GM12864 (cell line): ENCODE results near the gene DSTN.
A peak's percentile ranks its signal among the peaks of the same experiment; 100 is the strongest.

Source experiments
- DNase-seq: peaks from one replicate; pipeline ENCODE4 v3.0.0-alpha.2; 2011; ENCODE audit warnings: low read depth
- H3K4me3 ChIP-seq: 2 replicates; pipeline ENCODE4 v1.5.1; 2011; ENCODE audit warnings: mild to moderate bottlenecking, low read depth, low read length, control low read depth
- TF ChIP-seq, protein P1 (sequence below): IDR thresholded peaks from 2 replicates; pipeline ENCODE4 v1.5.1; 2011; ENCODE audit warnings: low read depth, mild to moderate bottlenecking, moderate library complexity, low read length, control low read depth, inconsistent platforms; ENCODE audit errors: missing control alignments

The DSTN gene

DNA sequence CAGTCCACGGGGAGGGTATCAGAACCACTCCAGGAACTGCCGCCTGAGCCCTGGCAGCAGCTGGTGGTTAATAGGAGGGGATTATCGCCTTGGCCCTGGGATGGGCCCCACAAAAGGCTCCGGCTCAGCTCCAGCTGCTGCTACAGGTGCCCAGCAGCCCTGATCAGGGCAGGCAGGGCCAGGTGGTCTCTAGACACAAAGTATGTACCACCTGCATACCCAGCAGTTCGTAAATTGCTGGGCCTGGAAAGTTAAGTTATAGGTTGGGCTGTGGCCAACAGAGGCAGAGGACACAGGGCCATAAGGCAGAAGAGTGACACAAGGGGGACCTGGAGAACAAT, 77.1 kb downstream of the DSTN start:
- no peak for DNase-seq
- no peak overlapping the region for H3K4me3 ChIP-seq
- TF ChIP-seq, protein P1, sequence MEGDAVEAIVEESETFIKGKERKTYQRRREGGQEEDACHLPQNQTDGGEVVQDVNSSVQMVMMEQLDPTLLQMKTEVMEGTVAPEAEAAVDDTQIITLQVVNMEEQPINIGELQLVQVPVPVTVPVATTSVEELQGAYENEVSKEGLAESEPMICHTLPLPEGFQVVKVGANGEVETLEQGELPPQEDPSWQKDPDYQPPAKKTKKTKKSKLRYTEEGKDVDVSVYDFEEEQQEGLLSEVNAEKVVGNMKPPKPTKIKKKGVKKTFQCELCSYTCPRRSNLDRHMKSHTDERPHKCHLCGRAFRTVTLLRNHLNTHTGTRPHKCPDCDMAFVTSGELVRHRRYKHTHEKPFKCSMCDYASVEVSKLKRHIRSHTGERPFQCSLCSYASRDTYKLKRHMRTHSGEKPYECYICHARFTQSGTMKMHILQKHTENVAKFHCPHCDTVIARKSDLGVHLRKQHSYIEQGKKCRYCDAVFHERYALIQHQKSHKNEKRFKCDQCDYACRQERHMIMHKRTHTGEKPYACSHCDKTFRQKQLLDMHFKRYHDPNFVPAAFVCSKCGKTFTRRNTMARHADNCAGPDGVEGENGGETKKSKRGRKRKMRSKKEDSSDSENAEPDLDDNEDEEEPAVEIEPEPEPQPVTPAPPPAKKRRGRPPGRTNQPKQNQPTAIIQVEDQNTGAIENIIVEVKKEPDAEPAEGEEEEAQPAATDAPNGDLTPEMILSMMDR, result no peak

DNA sequence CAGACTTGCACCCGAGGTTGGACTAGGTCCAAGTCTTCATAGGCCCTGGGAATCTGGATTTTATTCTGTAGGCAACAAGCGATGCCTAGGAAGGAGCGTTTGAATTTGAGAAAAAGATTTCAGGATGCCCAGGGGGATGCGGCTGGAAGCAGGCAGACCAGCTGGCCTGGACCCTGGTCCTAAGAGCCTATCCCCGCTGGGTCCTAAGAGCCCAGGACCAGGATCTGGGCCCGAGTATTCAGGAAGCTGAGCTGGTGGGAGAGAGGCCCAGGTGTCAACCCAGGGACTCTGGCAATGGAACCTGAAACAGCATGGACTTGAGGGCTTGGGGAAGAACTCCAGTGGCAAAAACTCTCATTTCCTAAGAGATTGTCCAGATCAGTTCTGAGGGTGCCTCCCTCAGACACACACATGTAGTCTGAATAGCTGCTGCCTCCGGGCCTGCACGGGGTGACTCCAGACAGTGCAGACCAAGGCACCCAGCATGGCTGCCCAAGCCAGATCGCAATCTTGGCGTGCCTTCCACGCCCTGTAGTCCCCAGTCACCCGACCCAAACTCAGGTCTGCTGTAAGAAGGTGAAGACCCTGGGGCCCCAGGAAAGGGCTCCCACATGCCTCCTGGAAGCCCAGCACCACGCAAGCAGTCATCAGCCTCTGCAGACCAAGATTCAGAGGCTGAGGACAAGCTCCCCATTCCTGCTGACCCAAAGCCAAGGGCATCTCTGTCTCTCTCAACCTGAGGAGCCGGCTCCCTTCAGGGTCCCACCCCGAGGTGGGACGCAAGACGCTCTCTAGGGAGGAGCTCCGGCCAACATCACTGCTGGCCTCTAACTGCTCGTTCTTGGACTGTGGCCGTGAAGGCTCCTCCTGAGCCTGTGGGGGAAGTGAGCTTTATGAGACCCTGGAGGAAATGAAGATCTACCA, 77.8 kb downstream of the DSTN start:
- DNase-seq, result no peak
- no peak overlapping the region for H3K4me3 ChIP-seq
- TF ChIP-seq, protein P1, result no peak

DNA sequence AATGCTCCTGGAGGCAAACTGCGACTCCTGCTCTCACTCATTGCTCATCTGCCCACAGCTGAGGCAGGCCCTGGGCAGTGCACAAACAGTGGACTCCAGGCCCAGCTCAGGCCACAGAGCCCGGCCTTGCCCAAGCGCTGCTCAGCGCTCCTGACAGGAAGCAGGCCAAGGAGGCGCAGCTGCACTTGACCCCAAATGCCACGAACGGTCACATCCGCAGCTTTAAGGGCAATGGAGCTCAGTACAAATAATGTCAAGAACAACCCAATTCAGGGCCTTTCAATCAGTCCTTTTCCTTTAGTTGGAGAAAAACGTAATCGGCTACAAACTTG, 78.4 kb downstream of the DSTN start:
- no peak overlapping the region for H3K4me3 ChIP-seq
- TF ChIP-seq, protein P1, result no peak
- no peak for DNase-seq

DNA sequence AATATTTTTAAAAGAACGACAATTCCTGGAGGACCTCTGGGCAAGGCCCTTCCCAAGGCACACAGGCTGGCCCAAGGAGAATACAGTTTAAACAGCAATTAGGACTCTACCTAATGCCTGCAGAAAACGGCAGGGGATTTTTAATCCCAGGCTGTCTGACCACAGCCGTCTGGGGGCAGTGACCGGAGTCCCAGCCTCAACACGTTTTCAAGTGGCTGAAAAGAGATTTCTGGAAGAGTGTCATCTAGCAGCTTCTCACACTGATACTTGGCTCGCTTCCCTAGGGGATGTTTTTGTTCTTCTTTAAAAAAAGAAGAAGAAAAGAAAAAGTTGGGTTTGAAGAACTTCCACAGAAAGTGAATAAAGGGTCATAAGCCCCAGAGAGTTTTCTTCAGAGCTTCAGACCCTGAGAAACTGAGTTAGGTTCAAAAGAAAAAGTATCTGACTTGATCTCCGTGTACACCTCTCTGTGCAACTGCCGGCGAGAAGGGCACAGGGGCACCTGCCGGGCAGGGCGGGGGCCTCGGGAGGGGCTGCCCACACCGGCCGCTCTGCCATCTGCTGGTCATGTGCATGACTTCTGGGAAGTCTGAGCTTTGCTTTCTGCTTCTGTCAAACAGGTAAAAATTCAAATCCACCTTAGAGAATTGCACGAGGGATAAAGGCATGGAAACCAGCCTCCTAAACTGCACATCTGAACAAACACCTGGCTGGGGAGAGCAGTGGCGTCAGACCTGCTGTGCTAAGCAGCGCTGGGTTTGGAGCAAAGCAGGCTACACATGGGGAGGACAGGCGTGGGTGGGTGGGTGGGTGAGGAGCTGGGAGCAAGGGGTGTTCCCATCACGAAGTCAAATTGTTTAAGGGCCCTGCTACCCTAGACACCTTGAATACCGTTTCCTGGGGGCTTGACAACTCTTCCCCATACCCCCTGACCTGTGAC, 79.2 kb downstream of the DSTN start:
- TF ChIP-seq, protein P1, result peak; percentile 49
- H3K4me3 ChIP-seq, result no peak overlapping the region
- DNase-seq, result no peak

DNA sequence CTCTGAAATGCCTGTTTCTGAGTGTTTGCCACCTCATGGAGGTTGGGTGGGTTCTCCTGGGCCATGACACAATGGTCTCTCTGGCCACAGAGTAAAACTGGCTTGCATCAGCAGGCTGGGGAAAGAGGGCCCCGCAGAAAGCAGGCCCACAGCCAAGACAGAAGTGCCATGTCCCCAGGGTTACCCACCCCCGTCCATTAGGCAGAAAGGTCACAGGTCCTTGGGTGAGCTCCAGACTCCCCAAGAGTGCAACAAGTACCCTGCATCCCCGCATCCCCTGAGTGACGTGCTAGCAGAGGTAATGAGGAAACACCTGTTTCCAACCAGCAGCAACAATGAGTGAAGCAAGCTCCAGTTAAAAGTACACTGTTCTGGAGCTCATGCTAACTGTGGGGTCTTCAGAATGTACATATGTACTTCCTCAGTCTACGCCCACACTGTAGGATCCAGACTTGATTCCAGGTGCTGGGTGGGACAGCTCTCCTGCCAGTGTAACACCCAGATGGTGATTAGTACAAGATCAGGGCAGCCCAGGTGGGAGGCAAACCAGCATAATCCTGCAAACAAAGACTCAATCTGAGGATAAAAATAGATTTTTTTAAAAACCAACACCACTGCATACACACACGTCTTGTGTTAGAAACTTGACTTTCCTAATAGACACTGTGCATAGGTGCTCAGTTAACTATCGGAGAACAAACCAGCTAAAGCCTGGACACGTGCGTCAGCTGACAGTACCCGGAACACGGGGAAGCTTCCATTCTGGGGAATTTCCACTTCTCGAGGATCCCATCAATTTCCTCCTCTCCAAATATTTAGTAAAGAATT, 80.6 kb downstream of the DSTN start:
- TF ChIP-seq, protein P1, result no peak
- H3K4me3 ChIP-seq, result no peak overlapping the region
- no peak for DNase-seq

DNA sequence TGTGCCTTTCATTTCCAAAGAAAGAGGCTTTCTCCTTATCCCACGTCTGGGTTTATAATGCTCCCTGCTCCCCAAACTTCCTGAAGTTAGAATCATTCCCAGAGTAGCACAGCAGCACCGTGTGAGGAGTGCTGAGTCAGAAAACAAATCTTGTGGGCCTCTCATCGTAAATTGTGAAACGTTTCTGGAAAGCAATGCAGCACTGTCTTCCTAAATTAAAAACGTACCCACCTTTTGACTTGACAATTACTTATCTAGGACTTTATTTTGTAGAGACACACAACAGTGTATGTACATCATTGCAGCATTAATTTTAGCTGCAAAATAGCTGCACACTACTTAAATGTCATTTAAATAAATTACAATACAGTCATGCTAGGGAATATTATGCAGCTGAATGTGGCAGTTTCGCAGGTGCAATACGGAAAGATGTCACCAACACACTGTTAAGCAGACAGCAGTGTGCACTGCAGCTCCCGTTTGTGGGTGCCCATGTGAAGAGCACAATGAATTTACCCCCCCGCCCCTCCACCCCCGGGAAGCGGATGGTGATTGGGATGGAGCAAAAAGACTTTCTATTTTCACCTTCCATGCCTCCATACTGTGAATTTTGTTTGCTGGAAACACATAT, 81.4 kb downstream of the DSTN start:
- H3K4me3 ChIP-seq, result no peak overlapping the region
- no peak for DNase-seq
- TF ChIP-seq, protein P1, result no peak
